UCSD-AML1 (cell line): Measurements from ENCODE around the gene LRG1.
A peak's percentile ranks its signal among the peaks of the same experiment; 100 is the strongest.

Source experiments
- DNase-seq: peaks from one replicate; lab custom pipeline; 2025; ENCODE audit not compliant: unreplicated experiment; lab: John Stamatoyannopoulos, UW

LRG1 gene

DNA sequence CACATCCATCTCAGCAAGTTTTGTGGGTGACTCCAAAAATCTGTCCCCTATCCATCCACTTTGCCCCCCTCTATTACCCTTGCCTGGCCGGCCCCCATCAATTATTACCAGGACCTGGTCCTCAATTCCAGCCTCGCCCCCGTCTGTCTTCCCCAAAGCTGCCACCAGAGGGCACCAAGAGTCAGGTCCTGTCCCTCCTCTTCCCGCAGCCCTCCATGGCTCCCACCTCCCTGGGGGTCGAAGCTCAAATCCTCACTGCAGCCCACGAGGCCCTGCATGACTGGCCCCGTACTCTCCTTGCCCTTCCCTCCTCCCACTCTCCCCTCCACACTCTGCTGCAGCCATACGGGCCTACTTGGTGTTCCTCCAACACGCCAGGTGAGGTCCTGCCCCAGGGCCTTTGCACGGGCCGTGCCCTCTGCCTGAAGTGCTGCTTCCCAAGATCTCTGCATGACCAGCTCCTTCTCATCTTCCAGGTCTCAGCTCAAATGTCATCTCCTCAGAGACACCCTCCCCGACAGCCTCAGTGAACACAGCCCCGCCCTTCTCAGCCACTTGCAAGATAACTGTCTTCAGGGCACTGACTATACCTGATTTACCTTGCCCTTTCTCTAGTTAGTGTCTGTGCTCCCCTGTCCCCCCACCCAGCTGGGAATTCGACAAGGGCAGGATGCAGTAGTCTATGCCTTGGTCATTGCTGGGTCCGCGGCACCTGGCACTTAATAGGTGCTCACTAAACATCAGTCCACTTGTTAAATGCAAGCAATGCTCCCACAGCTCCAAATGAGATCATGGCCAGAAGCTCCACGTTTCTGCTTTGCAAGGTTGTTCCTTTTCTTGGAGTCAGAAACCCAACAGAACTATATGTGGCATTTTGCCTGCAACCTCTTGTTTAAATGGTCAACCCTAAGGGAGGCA lies 36.4 kb upstream of the LRG1 start:
- peak; percentile 49 for DNase-seq

DNA sequence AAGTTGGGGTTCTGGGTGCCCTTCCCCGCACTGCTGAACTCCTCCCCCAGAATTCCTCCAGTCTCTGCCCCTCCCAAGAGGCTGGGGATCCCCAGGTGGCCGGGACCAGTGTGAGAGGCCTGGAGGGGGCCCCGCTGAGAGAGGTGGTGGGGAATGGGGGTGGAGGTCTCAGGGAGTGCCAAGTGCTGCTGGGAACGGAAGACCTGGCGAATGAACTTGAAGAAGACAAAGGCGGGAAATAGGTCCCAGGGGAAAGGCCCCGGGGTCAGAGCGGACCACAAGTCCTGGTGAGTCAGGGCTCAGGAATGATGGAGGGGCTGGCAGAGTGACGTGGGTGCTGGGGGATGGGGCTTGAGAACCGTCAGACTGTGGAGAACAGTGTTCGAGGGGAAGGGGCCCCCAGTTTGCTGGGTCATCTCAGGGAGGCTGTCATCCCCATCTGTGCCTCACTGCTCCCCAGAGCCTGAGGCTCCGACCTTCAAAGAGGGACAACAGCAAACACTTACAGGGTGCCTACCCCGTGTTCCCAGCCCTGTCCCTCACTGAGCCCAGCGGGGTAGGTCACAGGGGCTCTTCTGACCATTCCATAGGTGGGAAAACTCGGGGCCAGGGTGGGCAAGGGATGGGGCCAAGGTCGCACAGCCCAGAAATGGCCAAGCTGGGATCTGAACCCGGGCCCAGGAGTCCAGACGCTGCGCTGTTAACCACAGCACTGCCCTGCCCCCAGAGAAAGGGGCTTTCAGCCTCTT lies 35.6 kb upstream of the LRG1 start:
- DNase-seq: no peak

DNA sequence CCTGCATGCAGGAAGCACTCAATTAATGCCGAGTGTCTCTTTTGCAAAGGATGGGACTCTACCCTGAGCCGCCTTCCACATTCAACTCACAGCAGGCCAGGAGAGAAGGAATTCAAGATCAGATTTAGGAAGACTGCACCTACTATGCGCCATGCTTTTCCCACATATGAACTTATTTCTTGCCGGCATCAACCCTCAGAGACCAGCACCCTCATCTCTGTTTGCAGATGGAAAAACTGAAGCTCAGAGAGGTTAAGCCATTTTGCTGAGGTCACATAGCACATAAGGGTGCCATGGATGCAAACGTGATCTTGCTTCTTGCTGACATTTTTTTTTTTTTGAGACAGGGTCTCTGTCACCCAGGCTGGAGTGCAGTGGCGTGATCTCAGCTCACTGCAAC lies 33.8 kb upstream of the LRG1 start:
- no peak for DNase-seq

DNA sequence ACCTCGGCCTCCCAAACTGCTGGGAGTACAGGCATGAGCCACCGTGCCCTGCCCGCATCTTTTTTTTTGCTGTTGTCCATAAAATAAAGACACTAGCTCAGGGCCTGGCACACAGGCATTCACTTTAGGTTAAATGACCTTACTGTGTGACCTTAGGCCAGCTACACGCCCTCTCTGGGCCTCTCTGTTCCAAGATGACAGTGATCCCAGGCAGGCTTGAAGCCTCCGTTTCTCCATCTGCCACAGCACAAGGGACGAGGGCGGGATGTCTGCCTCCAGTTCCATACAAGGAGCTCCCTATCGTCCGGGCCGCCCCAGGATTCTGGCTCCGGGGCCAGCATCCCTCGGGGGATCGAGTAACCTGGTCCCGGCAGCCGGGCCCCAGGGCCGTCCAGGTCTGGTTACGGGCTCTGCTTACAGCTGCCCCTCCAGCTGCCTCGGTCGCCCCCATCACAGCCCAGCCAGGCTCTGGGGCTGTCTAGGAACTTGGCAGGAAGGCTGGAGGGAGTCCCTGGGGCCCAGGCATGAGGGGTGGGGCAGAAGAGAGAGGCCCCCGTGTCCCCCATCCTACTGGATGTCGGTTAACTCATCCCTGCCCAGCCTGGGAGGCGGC lies 31.6 kb upstream of the LRG1 start:
- DNase-seq: no peak

DNA sequence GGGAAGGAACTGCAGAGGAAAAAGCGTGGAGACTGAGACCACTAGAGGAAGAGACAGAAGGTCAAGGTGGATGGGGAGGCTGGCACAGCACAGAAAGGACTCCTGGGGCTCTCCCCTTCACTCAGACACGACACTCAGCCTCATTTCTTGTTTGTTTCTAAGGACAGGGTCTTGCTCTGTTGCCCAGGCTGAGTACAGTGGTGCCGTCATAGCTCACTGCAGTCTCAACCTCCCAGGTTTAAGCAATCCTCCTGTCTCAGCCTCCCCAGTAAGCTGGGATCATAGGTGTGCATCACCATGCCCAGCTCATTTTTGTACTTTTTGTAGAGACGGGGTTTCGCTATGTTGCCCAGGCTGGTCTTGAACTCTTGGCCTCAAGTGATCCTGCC lies 31.1 kb upstream of the LRG1 start:
- DNase-seq: no peak

DNA sequence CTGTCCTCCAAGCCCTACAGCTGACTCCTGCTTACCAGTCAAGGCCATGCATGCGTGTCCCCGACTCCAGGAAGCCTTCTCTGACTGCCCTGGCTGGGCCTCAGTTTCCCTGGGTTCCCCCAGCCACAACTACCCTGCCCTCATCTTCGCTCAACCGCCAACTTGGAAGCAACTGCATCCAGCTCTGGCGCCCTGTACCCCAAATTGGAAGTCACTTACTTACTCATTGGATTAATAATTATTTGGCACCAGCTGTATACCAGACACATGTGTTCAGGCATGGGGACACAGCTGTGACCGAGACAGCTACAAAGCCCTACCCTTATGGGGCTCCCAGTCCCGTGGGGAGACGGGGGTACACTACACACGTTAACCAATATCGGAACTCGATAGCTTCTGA lies 30.6 kb upstream of the LRG1 start:
- no peak for DNase-seq

DNA sequence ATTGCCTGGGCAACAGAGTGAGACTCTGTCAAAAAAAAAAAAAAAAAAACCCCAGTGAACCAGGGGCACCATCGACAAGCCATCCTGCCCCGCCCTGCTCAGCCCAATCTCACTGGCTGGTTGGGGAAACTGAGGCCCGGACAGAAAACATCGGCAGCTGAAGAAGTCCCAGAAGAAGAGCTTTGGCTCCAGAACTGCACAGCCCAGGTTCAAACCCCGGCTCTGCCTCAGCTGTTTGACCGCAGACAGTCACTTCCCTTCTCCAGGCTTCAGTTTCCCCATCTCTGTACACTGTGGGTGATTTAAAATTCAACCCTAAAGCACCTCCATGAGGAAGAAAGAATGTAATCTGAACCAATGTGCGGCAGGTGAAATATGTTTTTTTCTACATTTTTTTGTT lies 29.1 kb upstream of the LRG1 start:
- peak; percentile 40 for DNase-seq

DNA sequence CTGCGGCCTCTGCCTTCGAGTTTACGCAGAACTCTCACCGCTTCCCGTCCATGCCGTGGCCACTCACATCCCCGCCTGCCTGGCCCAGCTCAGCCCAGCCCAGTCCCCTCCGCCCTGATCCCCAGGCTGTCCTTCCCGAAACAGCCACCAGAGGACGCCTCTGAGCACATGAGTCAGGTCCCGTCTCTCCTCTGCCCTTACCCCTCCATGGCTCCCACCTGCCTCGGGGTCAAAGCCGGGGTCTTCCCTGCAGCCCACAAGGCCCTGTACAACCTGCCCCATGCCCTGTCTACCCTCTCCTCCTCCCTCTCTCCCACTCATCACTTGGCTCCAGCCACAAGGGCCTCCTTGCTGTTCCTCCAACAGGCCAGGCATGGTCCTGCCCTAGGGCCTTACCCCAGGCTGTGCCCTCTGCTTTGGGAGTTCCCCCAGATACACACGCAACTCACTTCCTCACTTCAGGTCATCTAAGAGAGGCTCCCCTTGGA lies 27.8 kb upstream of the LRG1 start:
- peak; percentile 73 for DNase-seq

DNA sequence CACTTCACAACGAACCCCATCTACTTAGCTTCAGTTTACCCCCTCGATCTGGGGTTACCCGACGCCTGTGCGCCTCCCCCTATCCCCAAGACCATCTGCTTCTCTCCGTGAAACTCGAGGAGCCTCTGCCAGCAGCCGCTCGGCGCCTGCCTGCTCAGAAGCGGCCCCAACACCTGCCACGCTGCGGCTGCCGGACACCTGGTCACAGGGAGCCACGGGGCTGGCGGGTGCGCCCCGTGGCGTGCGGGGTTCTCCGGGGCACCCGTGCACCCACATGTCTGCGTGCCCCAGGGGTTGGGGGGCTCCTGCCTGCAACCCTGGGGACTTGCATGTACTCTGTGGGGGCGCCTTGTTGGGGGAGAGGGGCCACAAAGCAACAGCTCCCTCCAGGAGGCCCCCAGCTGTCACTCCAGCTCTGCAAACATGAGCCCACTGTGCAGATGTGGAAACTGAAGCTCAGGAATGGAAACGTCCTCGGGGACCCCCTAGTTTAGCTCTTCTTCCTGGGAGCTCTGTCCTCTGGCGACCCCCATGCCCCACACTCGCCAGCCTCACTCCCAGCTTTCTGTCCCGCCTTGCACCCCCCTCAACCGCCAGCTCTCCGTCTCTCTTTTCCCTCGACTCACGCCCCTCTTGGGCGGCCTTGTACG lies 26.7 kb upstream of the LRG1 start:
- DNase-seq: no peak

DNA sequence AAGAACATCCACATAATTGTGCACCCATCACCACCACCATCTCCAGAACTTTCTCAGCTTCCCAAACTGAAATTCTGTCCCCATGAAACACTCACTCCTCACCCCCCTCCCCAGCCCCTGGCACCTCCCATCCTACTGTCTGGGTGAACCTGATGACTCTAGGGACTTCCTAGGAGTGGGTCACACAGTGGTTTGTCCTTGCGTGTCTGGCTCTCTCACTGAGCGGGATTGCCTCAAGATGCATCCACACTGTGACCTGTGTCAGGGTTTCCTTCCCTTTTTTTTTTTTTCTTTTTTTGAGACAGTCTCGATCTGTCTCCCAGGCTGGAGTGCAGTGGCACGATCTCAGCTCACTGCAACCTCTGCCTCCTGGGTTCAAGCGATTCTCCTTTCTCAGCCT lies 23.7 kb upstream of the LRG1 start:
- peak; percentile 20 for DNase-seq

DNA sequence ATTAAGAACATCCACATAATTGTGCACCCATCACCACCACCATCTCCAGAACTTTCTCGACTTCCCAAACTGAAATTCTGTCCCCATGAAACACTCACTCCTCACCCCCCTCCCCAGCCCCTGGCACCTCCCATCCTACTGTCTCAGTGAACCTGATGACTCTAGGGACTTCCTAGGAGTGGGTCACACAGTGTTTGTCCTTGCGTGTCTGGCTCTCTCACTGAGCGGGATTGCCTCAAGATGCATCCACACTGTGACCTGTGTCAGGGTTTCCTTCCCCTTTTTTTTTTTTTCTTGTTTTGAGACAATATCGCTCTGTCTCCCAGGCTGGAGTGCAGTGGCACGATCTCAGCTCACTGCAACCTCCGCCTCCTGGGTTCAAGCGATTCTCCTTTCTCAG lies 22.2 kb upstream of the LRG1 start:
- peak; percentile 31 for DNase-seq

DNA sequence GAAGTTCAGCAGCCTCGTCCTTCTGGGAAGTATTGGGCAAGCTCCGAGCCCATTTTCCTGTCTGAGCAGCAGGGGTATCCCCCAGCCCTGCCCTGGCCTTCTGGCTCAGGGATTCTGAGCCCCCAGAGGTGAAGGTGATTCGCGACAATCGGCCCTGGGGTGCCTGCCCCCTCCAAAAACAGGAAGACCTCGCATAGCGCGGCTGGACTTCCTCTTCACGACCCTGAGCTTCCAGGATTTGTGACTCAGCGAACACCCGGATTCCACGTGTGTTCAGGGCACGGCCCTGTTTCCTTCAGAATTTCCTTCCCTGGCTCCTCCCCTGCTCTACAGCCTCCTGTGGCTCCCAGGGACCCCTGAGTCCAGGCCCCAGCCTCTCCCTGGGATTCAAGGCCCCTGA lies 19.7 kb upstream of the LRG1 start, which contains the start of gene SEMA6B:
Gene SEMA6B (minus strand): TSS at position 116 of the 400 bp plus-strand sequence. CDS start 1,227 bp downstream, outside the sequence.
- peak; percentile 58 for DNase-seq

DNA sequence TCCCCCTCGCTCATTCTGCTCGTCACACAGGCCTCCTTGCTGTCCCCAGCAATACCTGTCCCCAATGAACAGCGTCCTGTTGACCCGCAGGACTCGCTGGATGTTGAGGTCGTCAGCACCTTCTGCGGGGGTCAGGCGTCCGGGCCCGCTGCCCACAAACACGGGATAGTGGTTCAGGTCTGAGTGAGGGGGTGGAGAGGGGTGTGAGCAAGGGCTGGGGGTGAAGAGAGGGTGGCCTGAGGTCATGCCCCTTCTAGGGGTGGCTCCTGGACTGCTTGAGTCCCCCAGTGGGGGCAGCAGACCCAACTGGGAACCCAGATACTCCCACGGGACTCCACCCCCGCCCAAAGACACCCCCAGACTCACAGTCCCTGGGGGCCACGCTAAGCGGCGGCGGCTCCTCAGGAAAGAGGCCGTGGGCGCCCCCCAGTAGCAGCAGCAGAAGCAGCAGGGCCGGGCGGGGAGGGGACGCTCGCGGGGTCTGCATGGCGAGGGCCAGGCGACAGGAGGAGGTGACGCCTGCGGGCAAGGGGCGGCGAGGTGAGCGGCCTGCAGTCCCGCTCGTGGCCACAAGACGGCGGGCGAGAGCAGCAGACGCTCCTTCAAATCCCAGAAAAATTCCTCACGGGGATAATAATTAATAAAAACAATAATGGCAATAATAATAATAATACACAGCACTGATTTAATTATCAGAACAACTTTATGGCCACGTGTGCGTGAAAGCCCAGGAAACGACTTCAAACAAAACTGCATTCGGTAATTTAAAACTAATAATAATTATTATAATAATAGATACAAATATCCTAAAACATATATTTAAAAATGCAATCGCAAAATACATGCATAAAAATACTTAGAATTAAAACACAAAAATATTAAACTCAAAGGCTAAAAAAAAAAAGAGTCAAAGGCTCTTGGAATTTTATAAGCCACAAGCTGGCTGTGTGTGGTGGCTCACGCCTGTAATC lies 18.4 kb upstream of the LRG1 start:
- DNase-seq: peak; percentile 33

DNA sequence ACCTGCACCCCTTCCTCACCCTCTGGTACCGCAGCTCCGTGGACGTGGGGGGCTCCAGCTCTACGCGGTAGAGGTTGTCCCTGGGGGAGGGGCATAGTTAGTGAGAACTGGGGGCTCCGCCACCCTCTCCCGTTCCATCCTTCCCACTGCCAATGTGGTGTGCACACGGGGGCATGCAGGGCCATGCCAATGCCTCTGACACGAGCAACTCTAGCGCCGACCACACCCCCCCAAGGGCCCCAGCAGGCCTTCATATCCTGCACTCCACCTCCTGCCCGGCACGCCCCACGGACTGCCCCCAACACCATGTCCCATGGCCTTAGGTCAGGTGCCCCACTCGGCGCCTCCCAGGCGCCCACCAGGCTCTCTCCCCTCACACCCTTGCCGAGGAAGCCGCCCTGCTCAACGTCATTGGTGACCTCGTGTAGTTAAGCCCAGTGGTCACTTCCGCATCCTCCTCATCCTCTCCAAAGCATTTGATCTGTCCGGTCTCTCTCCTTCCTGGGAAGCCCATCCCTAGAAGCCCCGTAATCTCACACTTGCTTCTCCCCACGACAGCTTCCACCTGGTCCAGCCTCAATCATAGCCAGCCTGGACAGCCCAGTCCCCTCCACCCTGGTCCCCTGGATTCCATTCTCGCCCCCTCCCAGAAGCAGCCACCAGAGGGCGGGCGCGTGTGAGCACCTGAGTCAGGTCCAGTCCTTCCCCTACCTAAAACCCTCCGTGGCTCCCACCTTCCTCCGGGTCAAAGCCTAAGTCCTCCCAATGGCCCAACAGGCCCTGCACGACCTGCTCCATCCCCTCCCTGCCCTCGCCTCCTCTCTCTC lies 17.5 kb upstream of the LRG1 start:
- no peak for DNase-seq

DNA sequence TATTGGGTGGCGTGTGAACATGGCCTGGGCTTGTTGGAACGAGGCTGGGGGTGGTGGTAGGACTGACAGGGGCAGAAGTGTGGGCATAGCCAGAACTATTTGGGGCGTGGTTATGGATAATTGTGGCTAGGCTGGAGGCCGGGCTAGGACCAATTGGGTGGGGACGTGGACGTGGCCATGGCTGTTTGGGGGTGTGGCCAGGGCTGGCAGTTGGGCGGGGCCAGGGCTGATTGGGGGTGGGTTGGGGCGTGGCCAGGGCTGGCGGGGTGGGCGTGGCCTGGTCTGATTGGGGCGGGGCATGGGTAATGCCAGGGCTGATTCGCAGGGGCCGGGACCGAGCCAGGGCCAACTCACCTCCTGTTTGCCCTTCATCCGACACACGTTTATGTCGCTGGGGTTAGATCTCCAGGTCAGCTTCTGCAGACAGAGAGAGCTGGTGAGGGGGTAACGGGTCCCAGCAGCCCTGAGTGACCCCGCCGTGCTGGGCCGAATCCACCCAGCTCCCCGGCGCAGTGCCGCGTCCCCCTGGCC lies 16.8 kb upstream of the LRG1 start:
- DNase-seq: no peak

DNA sequence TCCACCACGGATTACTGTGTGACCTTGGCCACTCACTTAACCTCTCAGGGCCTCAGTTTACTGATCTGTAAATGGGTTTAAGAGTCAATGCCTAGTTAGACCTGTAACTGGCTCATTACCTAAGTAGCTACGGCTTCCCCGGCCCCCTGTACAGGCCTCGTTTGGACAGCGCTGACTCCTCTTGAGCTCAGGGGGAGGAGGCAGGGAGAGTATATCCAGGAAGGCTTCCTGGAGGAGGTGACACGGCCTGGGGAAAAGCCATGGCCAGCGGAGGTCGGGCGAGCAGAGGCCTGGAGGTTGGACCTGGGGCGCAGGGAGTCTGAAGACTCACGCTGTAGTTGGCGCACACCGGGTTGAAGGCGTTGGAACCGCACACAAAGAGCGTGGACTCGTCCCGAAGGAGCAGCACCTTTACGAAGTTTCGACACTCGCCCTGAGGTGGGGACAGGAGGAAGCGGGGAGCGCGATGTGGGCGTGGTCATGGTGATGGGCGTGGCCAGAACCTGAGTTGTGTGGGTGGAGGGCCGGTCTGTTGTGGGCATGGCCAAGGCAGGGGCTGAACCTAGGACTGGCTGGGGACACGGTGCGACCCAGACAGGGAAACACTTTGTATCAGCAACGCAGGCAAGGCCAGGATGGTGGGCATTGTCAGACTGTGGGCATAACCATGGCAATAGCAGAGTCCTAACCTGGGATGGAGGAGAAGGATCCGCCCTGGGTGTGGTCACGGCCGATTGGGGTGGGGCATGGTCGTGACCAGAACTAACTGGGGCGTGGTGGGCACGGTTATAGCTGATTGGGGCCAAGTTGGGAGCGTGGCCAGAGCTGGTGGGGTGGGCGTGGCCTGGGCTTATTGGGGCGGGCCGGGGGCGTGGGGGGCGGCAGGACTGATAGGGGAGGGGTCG lies 16.1 kb upstream of the LRG1 start:
- no peak for DNase-seq

DNA sequence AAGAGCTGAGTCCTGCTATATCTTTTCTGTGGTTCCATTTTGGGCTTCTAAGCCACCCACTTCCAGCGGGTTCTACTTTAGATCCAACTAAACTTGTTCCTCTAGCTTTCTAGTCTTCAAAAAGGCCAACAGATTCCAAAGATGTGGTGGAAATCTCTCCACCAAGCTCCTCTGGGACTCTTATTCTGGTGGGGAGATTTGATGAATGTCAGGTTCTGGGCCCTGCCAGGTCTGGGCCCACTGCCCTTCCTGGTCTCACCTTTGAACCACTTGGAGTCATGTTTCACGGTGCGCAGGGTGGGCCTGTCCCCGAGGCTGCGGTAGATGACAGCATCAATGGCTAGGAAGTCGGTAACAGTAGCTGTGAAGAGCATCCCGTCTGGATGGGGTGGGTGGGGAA lies 14.9 kb upstream of the LRG1 start:
- no peak for DNase-seq

DNA sequence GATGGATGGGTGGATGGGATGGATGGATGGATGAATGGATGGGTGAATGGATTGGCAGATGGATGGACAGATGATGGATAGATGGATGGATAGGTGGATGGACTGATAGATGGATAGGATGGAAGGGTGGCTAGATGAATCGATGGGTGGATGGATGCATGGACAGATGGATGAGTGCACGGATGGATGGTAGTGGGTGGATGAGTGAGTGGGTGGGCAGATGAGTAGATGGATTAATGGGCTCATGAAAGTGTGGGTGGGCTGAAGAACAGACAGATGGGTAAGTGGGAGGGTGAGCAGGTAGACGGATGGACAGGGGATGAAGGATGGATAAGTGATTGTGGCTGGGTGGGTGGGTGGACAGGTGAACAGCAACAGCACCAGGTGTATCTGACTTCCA lies 13.9 kb upstream of the LRG1 start:
- no peak for DNase-seq
